Transverse colon (tissue), 4 donors: ENCODE data around the gene MTA2. TPM values are rescaled to one million over a fixed set of nuclear protein-coding genes. Genes with fewer than 3 reads are reported as not detected.
A peak's percentile ranks its signal among the peaks of the same experiment; 100 is the strongest.

ENCODE experiments used
- DNase-seq: peaks from one replicate; pipeline ENCODE4 v3.0.0-alpha.2; 2019
- H3K27ac ChIP-seq, 4 donors: fragments of 200-600 bp; sonication (generic); 2 replicates each; pipeline ENCODE4 v1.5.1; 2016 to 2018; ENCODE audit warnings: inconsistent platforms in 4 of 4
- H3K27me3 ChIP-seq: fragments of 200-600 bp; sonication (generic); 2 replicates; pipeline ENCODE4 v1.5.1; 2017; ENCODE audit warnings: inconsistent platforms
- H3K36me3 ChIP-seq, 4 donors: fragments of 200-600 bp; sonication (generic); 2 replicates each; pipeline ENCODE4 v1.5.1; 2017 to 2019; ENCODE audit warnings: inconsistent platforms in 4 of 4
- H3K4me1 ChIP-seq, 4 donors: fragments of 200-600 bp; sonication (generic); 2 replicates each; pipeline ENCODE4 v1.5.1; 2017 to 2020; ENCODE audit warnings: inconsistent platforms in 4 of 4
- H3K4me3 ChIP-seq, 4 donors: fragments of 200-600 bp; sonication (generic); 1 replicate in 1 of 4; 2 replicates in 3 of 4; pipeline versions ENCODE4 v1.5.1 to v1.6.1; 2017 to 2019; ENCODE audit warnings: inconsistent platforms in 4 of 4
- H3K9me3 ChIP-seq, 2 donors: fragments of 200-600 bp; sonication (generic); 2 replicates each; pipeline ENCODE4 v1.5.1; 2017 to 2019; ENCODE audit warnings: inconsistent platforms in 2 of 2
- CTCF ChIP-seq, 5 experiments: fragments of 200-600 bp in 3 of 5; fragments of 450-650 bp in 2 of 5; sonication (generic) in 3 of 5; IDR thresholded peaks; 1 replicate in 2 of 5; 2 replicates in 3 of 5; pipeline ENCODE4 v1.5.1; 2016 to 2017; ENCODE audit warnings: antibody characterized with exemption in 5 of 5, inconsistent platforms in 3 of 5, mild to moderate bottlenecking in 2 of 5, moderate library complexity in 1 of 5
- EP300 ChIP-seq: sonication (generic); formaldehyde crosslinking; IDR thresholded peaks from one replicate; pipeline ENCODE4 v1.6.1; 2017; ENCODE audit warnings: antibody characterized with exemption, low read depth
- POLR2A ChIP-seq: fragments of 450-650 bp; IDR thresholded peaks from one replicate; pipeline ENCODE4 v1.6.1; 2016; ENCODE audit warnings: antibody characterized with exemption, mild to moderate bottlenecking, moderate library complexity
- POLR2AphosphoS5 ChIP-seq, 3 donors: sonication (generic); formaldehyde crosslinking; IDR thresholded peaks; one replicate each; pipeline ENCODE4 v1.6.1; 2016; ENCODE audit warnings: antibody characterized with exemption in 3 of 3
- WGBS, 2 donors: methylation state at CpG; one replicate each; pipeline ENCODE4 v1.1.5; 2018; ENCODE audit warnings: low coverage in 1 of 2; 5-methylcytosine and 5-hydroxymethylcytosine counted together
- in situ Hi-C, 4 donors: fragments of 200-750 bp; cut with MboI; loops; one replicate each; pipeline versions ENCODE4 v1.15.0 to v1.15.1; 2017; ENCODE audit warnings: low sequenced_read_pairs in 3 of 4, low pct_ligation_motif_present in 1 of 4, low pct_unique_long_range_greater_than_20kb in 1 of 4
- intact Hi-C: fragments of 100-400 bp; cut with DNase I; formaldehyde crosslinking; loops from one replicate; pipeline ENCODE4 v1.15.1; 2023; ENCODE audit warnings: low total_unique reads
- total RNA-seq, 4 donors: library from RNA; depleted of rRNA; stranded (reverse); fragments of >200 nt; gene quantifications; one replicate each; pipeline ENCODE4 v1.1.0, GENCODE V29; 2016

Gene MTA2
- total RNA-seq, 4 donors from 2014 or later, result 42.0 to 80.1 (median 62.1) TPM

- peaks cover 13 to 49% (median 34%) of the 10 kb centered on the region in 4 donors for H3K4me1 ChIP-seq
- H3K36me3 ChIP-seq, result peaks cover 0 to 4% (median 1%) of the 10 kb centered on the region in 4 donors
- intact Hi-C loops, result no loop called here
- peak overlapping the region; percentile 96 to 100 (median 98) for H3K27ac ChIP-seq
- WGBS, 2 donors, result 71% methylated on average over 13 of the region's 13 CpGs; no CpG with 5 or more reads in 1 of the 2 donors
- H3K27me3 ChIP-seq, result no peaks in the 10 kb centered on the region
- TF ChIP-seq EP300 (no peak), CTCF (IDR thresholded peaks at IDR 0.05) (no peak), POLR2AphosphoS5 (IDR thresholded peaks at IDR 0.05) (no peak), POLR2A (no peak)
- no peaks in the 10 kb centered on the region for H3K9me3 ChIP-seq
- in situ Hi-C loops, result no loop called here
- H3K4me3 ChIP-seq, result peak overlapping the region in 3 of 4 donors; percentile 75 to 99 (median 99)
- DNase-seq, result no peak
Measured at GRCh38 chr11:62603072-62603408, 1.4 kb upstream of the MTA2 start.

- Histone ChIP-seq H3K9me3 (no peaks in the 10 kb centered on the region), H3K36me3 (peaks cover 0 to 10% (median 5%) of the 10 kb centered on the region in 4 donors), H3K27ac (peak overlapping the region; percentile 96 to 100 (median 98)), H3K27me3 (no peaks in the 10 kb centered on the region), H3K4me3 (peak overlapping the region; percentile 35 to 99 (median 87)), H3K4me1 (peaks cover 13 to 49% (median 34%) of the 10 kb centered on the region in 4 donors)
- intact Hi-C loops (no loop called here), in situ Hi-C loops (no loop called here)
- 38% methylated on average over 47 of the region's 96 CpGs; no CpG with 5 or more reads in 1 of the 2 donors for WGBS, 2 donors
- DNase-seq, result peak; percentile 74
- TF ChIP-seq EP300 (no peak), CTCF (IDR thresholded peaks at IDR 0.05) (peak in 3 of 5 experiments; percentile 12 to 27 (median 14)), POLR2AphosphoS5 (IDR thresholded peaks at IDR 0.05) (peak; percentile 34 to 55 (median 36)), POLR2A (no peak)
Measured at GRCh38 chr11:62602141-62603071, 741 bp upstream of the MTA2 start.

GRCh38 chr11:62601122-62601371, 618 bp downstream of the MTA2 start:
- Histone ChIP-seq H3K4me1 (peaks cover 13 to 45% (median 34%) of the 10 kb centered on the region in 4 donors), H3K27me3 (no peaks in the 10 kb centered on the region), H3K4me3 (peak overlapping the region; percentile 71 to 99 (median 87)), H3K27ac (peak overlapping the region; percentile 96 to 100 (median 98)), H3K36me3 (peaks cover 0 to 23% (median 11%) of the 10 kb centered on the region in 4 donors), H3K9me3 (no peaks in the 10 kb centered on the region)
- intact Hi-C loops, result no loop called here
- WGBS, 2 donors, result 0% methylated on average over 20 of the region's 30 CpGs; no CpG with 5 or more reads in 1 of the 2 donors
- no peak for TF ChIP-seq POLR2A
- no peak for TF ChIP-seq CTCF (IDR thresholded peaks at IDR 0.05)
- TF ChIP-seq POLR2AphosphoS5 (IDR thresholded peaks at IDR 0.05), result no peak
- TF ChIP-seq EP300, result no peak
- in situ Hi-C loops, result no loop called here
- peak; percentile 55 for DNase-seq

GRCh38 chr11:62600367-62601121, 1.1 kb downstream of the MTA2 start:
- no peaks in the 10 kb centered on the region for H3K9me3 ChIP-seq
- TF ChIP-seq POLR2A, result no peak
- TF ChIP-seq POLR2AphosphoS5 (IDR thresholded peaks at IDR 0.05), result no peak
- intact Hi-C loops, result no loop called here
- DNase-seq, result no peak
- 1 to 2% methylated on average over 16 to 26 of the region's 26 CpGs for WGBS, 2 donors
- peaks cover 0 to 28% (median 14%) of the 10 kb centered on the region in 4 donors for H3K36me3 ChIP-seq
- peaks cover 13 to 45% (median 34%) of the 10 kb centered on the region in 4 donors for H3K4me1 ChIP-seq
- peak overlapping the region; percentile 96 to 100 (median 98) for H3K27ac ChIP-seq
- peak overlapping the region; percentile 71 to 99 (median 87) for H3K4me3 ChIP-seq
- no peaks in the 10 kb centered on the region for H3K27me3 ChIP-seq
- in situ Hi-C loops, result no loop called here
